H9 (cell line): ENCODE measurements around the gene NXPH3. TPM values are rescaled to one million over a fixed set of nuclear protein-coding genes. Genes with fewer than 3 reads are reported as not detected.

Experiments used
- DNase-seq: peaks from one replicate; pipeline ENCODE4 v3.0.0-alpha.2; 2017
- H2AFZ ChIP-seq: one replicate; pipeline ENCODE4 v1.6.1; 2013; ENCODE audit warnings: mild to moderate bottlenecking, low read length, control low read depth, moderate library complexity
- H2AK5ac ChIP-seq: 2 replicates; pipeline ENCODE4 v1.6.1; 2013; ENCODE audit warnings: low read length, control low read depth, mixed read lengths; ENCODE audit not compliant: insufficient read length
- H2BK120ac ChIP-seq: one replicate; pipeline ENCODE4 v1.6.1; 2013; ENCODE audit warnings: low read depth, mild to moderate bottlenecking, low read length, control low read depth, inconsistent platforms; ENCODE audit not compliant: poor library complexity, severe bottlenecking
- H2BK12ac ChIP-seq: 2 replicates; pipeline ENCODE4 v1.6.1; 2013; ENCODE audit warnings: low read length, control low read depth, mixed read lengths, low read depth; ENCODE audit not compliant: insufficient read length
- H2BK15ac ChIP-seq: 2 replicates; pipeline ENCODE4 v1.6.1; 2013; ENCODE audit warnings: low read depth, low read length, control low read depth
- H2BK20ac ChIP-seq: one replicate; pipeline ENCODE4 v1.6.1; 2013; ENCODE audit warnings: low read depth, mild to moderate bottlenecking, low read length, control low read depth, inconsistent platforms; ENCODE audit not compliant: poor library complexity, severe bottlenecking
- H2BK5ac ChIP-seq: 2 replicates; pipeline ENCODE4 v1.6.1; 2013; ENCODE audit warnings: low read length, control low read depth, mixed read lengths; ENCODE audit not compliant: insufficient read length
- H3K14ac ChIP-seq: 2 replicates; pipeline ENCODE4 v1.6.1; 2013; ENCODE audit warnings: low read length, control low read depth; ENCODE audit not compliant: insufficient read depth
- H3K18ac ChIP-seq: 2 replicates; pipeline ENCODE4 v1.6.1; 2013; ENCODE audit warnings: low read depth, mild to moderate bottlenecking, mixed read lengths, low read length, control low read depth; ENCODE audit not compliant: insufficient read length
- H3K23ac ChIP-seq: 2 replicates; pipeline ENCODE4 v1.6.1; 2013; ENCODE audit warnings: low read length, control low read depth, mixed read lengths, low read depth; ENCODE audit not compliant: insufficient read length
- H3K23me2 ChIP-seq: 2 replicates; pipeline ENCODE4 v1.6.1; 2013; ENCODE audit warnings: low read depth, mild to moderate bottlenecking, mixed read lengths, low read length, control low read depth; ENCODE audit not compliant: insufficient read length, poor library complexity, severe bottlenecking
- H3K27ac ChIP-seq: 2 replicates; pipeline ENCODE4 v1.5.1; 2013; ENCODE audit warnings: low read length, control low read depth, mixed read lengths, low read depth; ENCODE audit not compliant: insufficient read length
- H3K27me3 ChIP-seq: 2 replicates; pipeline ENCODE4 v1.6.1; 2013; ENCODE audit warnings: low read length, control low read depth, inconsistent platforms; ENCODE audit not compliant: insufficient read depth
- H3K4ac ChIP-seq: 2 replicates; pipeline ENCODE4 v1.6.1; 2013; ENCODE audit warnings: low read depth, mild to moderate bottlenecking, control low read depth, inconsistent platforms, low read length, moderate library complexity
- H3K4me1 ChIP-seq: 2 replicates; pipeline ENCODE4 v1.6.1; 2013; ENCODE audit warnings: low read length, control low read depth, inconsistent platforms; ENCODE audit not compliant: insufficient read depth
- H3K4me2 ChIP-seq: 2 replicates; pipeline ENCODE4 v1.6.1; 2013; ENCODE audit warnings: low read length, control low read depth, mixed read lengths; ENCODE audit not compliant: insufficient read length, insufficient read depth
- H3K56ac ChIP-seq: 2 replicates; pipeline ENCODE4 v1.6.1; 2013; ENCODE audit warnings: low read depth, mild to moderate bottlenecking, mixed read lengths, low read length, control low read depth; ENCODE audit not compliant: insufficient read length
- H3K79me1 ChIP-seq: 2 replicates; pipeline ENCODE4 v1.6.1; 2013; ENCODE audit warnings: low read depth, mild to moderate bottlenecking, moderate library complexity, low read length, control low read depth, inconsistent platforms; ENCODE audit not compliant: insufficient read depth, poor library complexity, severe bottlenecking
- H3K79me2 ChIP-seq: 2 replicates; pipeline ENCODE4 v1.6.1; 2013; ENCODE audit warnings: low read length, control low read depth, inconsistent platforms; ENCODE audit not compliant: insufficient read depth
- H3K9ac ChIP-seq: 2 replicates; pipeline ENCODE4 v1.6.1; 2013; ENCODE audit warnings: low read length, control low read depth, mixed read lengths; ENCODE audit not compliant: insufficient read length; ENCODE audit errors: extremely low read depth
- H3K9me3 ChIP-seq: one replicate; pipeline ENCODE4 v1.6.1; 2013; ENCODE audit warnings: low read depth, low read length, inconsistent platforms; ENCODE audit not compliant: control insufficient read depth
- H3T11ph ChIP-seq: one replicate; pipeline ENCODE4 v1.6.1; 2013; ENCODE audit warnings: mild to moderate bottlenecking, low read length, control low read depth, inconsistent platforms
- H4K20me1 ChIP-seq: one replicate; pipeline ENCODE4 v1.6.1; 2013; ENCODE audit not compliant: control insufficient read depth, insufficient read length, insufficient read depth
- H4K5ac ChIP-seq: 2 replicates; pipeline ENCODE4 v1.6.1; 2013; ENCODE audit warnings: low read depth, mild to moderate bottlenecking, mixed read lengths, low read length, control low read depth; ENCODE audit not compliant: insufficient read length
- H4K8ac ChIP-seq: replicated peaks from 2 replicates; pipeline ENCODE4 v1.6.1; 2013; ENCODE audit warnings: low read length, control low read depth, mixed read lengths, low read depth; ENCODE audit not compliant: insufficient read length
- H4K91ac ChIP-seq: 2 replicates; pipeline ENCODE4 v1.6.1; 2013; ENCODE audit warnings: low read depth, mild to moderate bottlenecking, moderate library complexity, mixed read lengths, low read length, control low read depth; ENCODE audit not compliant: insufficient read length
- H3K27ac Mint-ChIP-seq, 3 experiments: 2 replicates in 2 of 3; 3 replicates in 1 of 3; pipeline ENCODE4 v1.8.0; 2020 to 2021; ENCODE audit warnings: mixed read lengths in 3 of 3, mild to moderate bottlenecking in 1 of 3, moderate library complexity in 1 of 3
- H3K27me3 Mint-ChIP-seq: 2 replicates; pipeline ENCODE4 v1.8.0; 2021; ENCODE audit warnings: low read depth, mild to moderate bottlenecking, moderate library complexity, mixed read lengths
- H3K36me3 Mint-ChIP-seq, 3 experiments: 2 replicates in 2 of 3; 3 replicates in 1 of 3; pipeline ENCODE4 v1.8.0; 2020 to 2021; ENCODE audit warnings: low read depth in 3 of 3, mixed read lengths in 3 of 3; ENCODE audit not compliant: insufficient read depth in 1 of 3
- H3K4me1 Mint-ChIP-seq, 2 experiments: 2 replicates each; pipeline ENCODE4 v1.8.0; 2020; ENCODE audit warnings: mixed read lengths in 2 of 2
- H3K4me3 Mint-ChIP-seq, 2 experiments: 2 replicates in 1 of 2; 3 replicates in 1 of 2; pipeline ENCODE4 v1.8.0; 2020 to 2021; ENCODE audit warnings: mild to moderate bottlenecking in 2 of 2, mixed read lengths in 2 of 2, moderate library complexity in 1 of 2
- H3K9me3 Mint-ChIP-seq, 2 experiments: 2 replicates in 1 of 2; 3 replicates in 1 of 2; pipeline ENCODE4 v1.8.0; 2020; ENCODE audit warnings: mild to moderate bottlenecking in 2 of 2, mixed read lengths in 2 of 2, moderate library complexity in 1 of 2
- WGBS: extraction: QIAGEN DNeasy Blood & Tissue Kit; methylation state at CpG from one replicate; pipeline ENCODE4 v1.1.7; 2013; ENCODE audit warnings: missing lambda C conversion rate, low lambda C conversion rate, mixed read lengths; ENCODE audit not compliant: insufficient read length; ENCODE audit errors: extremely low coverage; 5-methylcytosine and 5-hydroxymethylcytosine counted together
- total RNA-seq: library from RNA; stranded (reverse); gene quantifications from 2 replicates; pipeline ENCODE4 v1.2.1, GENCODE V29; 2021
- TF ChIP-seq, protein P1 (sequence below): fragments of 200-600 bp; sonication (generic); conservative IDR thresholded peaks from 3 replicates; pipeline ENCODE4 v1.8.0; 2021; ENCODE audit warnings: antibody characterized with exemption, mild to moderate bottlenecking

The NXPH3 gene
- total RNA-seq, 1 experiment from 2014 or later, result 1.3 TPM

DNA sequence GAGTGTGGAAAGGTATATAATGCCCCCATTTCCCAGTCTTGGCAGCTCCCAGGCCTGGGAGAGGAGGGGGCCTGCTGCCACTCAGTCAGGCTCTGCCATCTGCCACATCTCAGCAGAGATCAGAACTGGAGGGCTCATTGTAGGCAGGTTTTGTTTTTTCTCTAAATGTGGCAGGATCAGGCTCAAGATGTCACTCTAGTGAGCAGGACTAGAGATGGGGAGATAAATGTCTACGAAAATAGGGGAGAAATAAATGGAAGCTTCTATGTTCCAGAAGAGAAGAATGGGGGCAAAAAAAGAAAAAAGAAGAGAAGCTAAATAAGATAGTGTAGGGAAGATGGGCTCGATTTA is 13.9 kb downstream of the NXPH3 start:
- Mint-ChIP-seq H3K4me3 (no peak overlapping the region), H3K4me1 (peaks cover 12 to 19% of the 10 kb centered on the region in 2 experiments), H3K27me3 (no peaks in the 10 kb centered on the region), H3K9me3 (no peaks in the 10 kb centered on the region), H3K27ac (no peak overlapping the region), H3K36me3 (0 out of 7 replicates have a peak, but pooled peaks cover 0 to 2% (median 0%) of the 10 kb centered on the region in 3 experiments)
- Histone ChIP-seq H2BK15ac (no peak overlapping the region), H3K79me1 (no peaks in the 10 kb centered on the region), H2BK12ac (no peak overlapping the region), H2AK5ac (no peak overlapping the region), H2AFZ (no peak overlapping the region), H3K23ac (no peak overlapping the region), H4K8ac (no peak overlapping the region), H2BK20ac (no peak overlapping the region), H3K9me3 (no peaks in the 10 kb centered on the region), H3T11ph (no peak overlapping the region), H3K4me1 (0 out of 2 replicates have a peak, but pooled peaks cover 3% of the 10 kb centered on the region), H2BK5ac (no peak overlapping the region), H3K56ac (no peak overlapping the region), H4K5ac (no peak overlapping the region), H3K9ac (no peak overlapping the region), H4K91ac (no peak overlapping the region), H3K4me2 (no peak overlapping the region), H3K4ac (no peak overlapping the region), H3K14ac (no peak overlapping the region), H3K79me2 (no peaks in the 10 kb centered on the region), H3K27me3 (no peaks in the 10 kb centered on the region), H2BK120ac (no peak overlapping the region), H4K20me1 (no peaks in the 10 kb centered on the region), H3K27ac (no peak overlapping the region), H3K18ac (no peak overlapping the region), H3K23me2 (no peaks in the 10 kb centered on the region)
- TF ChIP-seq, protein P1, sequence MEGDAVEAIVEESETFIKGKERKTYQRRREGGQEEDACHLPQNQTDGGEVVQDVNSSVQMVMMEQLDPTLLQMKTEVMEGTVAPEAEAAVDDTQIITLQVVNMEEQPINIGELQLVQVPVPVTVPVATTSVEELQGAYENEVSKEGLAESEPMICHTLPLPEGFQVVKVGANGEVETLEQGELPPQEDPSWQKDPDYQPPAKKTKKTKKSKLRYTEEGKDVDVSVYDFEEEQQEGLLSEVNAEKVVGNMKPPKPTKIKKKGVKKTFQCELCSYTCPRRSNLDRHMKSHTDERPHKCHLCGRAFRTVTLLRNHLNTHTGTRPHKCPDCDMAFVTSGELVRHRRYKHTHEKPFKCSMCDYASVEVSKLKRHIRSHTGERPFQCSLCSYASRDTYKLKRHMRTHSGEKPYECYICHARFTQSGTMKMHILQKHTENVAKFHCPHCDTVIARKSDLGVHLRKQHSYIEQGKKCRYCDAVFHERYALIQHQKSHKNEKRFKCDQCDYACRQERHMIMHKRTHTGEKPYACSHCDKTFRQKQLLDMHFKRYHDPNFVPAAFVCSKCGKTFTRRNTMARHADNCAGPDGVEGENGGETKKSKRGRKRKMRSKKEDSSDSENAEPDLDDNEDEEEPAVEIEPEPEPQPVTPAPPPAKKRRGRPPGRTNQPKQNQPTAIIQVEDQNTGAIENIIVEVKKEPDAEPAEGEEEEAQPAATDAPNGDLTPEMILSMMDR, result no peak
- DNase-seq, result no peak
- WGBS, result no CpG with 5 or more reads among the region's 2 CpGs
